Pons (tissue), 1 donor: ENCODE results near the gene FUOM.

ENCODE experiments used
- DNase-seq: peaks from one replicate; pipeline ENCODE4 v3.0.0-alpha.2; 2016; ENCODE audit warnings: low spot score

The FUOM gene

DNA sequence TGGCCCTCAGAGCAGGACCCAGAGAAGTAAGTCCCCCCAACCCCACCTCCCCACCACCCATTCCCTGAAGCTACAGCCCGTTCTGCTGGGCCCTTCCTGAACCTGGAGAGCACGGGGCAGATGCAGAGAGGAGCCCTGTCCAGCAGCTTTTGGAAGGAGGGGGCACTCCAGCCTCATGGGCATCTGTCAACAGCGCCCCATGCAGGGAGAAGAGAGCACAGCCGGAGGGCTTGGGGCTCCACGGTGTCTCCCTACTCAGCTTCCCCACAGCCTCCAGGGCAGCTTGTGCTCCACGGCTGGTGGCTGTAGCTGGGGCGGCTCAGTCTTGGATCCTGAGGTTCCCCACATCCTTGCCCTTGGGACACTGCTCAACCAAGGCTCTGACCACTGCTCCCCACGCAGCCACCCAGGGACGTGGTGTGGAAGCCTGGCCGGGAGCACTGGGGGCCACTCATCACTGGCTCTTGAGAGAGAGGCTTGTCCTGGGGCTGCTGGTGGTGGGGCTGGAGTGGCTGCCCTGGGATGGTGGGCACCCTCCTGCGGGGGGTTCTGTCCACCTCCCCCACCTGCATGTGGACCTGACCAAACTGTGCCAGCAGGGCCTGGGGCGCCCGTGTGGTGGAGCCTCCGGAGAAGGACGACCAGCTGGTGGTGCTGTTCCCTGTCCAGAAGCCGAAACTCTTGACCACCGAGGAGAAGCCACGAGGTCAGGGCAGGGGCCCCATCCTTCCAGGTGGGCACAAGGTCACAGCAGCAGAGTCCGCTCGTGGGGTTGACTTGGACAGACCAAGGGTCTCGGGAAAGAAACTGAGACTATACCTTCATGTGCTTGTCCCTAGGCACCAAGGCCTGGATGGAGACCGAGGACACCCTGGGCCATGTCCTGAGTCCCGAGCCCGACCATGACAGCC, 6.2 kb downstream of the FUOM start:
- no peak for DNase-seq

DNA sequence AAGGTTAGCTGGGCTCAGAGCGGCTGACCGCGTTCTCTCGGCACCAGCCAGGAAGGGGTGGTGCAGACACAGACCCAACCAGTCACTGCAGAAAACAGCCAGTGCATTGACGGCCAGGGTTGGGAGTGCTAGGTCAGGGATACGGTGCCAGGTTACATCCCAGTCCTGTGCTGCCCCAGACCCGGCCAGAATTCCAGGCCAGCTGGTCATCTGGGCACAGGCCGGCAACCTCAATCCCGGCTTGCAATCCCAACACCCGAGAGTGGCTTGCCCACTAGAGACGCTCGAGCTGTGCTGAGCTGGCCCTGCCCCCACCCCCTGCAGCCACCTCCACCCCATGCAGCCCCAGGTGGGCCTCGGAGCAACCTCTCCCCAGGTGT, 6.9 kb downstream of the FUOM start:
- DNase-seq: no peak

DNA sequence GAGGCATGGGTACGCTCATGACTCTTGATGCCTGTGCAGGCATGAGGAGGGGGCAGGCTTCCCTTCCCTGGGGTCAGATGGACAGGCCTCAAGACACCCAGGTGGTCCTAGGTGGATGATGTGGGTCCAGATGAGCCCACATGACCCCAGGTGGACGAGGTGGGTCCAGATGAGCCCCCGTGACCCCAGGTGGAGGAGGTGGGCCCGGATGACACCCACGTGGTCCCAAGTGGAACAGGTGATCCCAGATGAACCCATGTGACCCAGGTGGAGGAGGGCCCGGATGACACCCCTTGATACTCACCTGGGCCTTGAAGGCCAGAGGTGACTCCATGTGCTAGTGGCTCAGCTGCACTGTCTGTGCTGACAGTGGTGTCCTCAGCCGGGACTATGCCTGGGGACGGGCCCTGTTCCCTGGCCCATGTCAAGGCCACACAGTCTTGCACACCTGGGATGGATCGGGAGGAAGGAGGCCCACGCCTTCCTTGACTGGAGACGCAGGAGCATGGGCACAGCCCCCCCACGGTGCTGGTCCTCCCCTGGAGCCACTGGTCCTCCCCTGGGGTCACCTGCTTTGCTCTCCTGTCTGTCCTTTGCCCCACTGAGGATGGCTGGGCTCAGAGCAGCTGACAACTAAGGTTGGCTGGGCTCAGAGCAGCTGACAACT, 7.4 kb downstream of the FUOM start:
- DNase-seq: no peak

DNA sequence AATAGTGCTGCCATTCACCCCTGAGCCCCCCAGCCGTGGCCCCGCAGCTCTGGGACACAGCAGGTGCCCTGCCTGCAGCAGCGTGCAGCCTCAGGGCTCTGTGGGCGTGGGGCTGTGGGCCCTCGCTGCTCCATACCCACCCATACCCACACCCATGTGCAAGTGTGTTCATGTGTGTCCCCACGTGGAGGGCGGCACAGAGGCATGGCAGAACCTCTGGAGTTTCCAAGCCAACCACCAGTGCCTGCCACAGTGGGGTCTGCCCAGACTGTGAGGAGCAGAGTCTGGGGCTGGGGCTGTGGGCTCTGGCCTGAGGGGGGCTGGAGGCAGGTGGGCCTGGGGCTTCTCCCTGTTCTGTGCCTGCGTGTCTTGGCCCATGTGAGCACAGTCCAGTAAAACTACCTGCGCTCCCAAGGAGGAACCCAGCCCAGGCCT, 8.2 kb downstream of the FUOM start:
- DNase-seq: no peak

DNA sequence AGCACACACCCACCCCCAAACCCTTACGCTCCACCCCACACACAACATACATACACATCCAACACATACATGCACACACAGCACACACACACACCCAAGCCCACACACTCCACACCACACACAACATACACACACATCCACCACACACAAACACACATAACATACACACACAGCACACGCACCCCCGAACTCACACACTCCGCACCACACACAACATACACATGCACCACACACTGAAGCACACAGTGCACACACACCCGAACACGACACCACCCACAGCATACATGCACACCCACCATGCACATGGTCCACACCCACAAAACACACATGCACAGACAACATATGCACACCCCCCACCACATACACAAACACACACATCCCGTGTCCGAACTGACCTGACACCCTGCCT, 8.7 kb downstream of the FUOM start:
- DNase-seq: no peak

DNA sequence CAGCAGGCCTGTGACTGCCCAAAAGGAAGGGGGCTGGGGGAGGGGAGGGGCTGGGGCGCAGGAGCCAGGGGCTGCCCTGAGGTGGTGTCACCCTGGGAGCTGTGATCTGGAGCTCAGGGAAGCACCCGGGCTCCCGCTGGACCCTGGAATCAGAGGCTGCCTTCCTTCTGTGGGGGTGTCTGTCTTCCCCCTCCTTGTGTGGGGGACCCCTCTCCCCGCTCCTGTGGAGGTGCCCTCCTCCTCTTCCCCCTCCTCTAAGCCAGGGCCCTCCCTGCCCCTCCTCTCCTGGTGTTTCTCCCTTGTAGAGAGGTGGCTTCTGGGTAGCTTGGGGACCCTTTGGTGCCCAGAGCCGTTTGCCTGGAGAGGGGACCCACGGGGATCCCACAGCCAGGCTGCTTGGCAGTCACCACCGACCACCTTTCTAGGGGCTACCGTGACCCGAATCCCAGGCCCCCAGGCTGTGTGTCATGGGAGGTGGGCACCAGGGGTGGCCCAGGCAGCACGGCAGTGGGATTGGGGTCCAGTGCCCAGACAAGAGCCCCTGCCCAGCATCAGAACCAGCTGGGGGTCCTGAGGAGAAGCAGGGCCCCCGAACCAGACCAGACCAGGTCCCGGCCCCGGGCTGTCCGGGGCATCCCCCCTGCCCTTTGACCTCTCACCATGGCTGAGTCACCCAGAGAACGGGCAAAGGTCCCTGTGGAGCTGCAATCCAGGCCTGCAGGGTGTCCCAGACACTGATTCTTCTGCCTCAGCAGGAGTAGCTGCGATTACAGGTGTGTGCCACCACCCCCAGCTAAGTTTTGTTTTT, 9.9 kb downstream of the FUOM start:
- DNase-seq: no peak

DNA sequence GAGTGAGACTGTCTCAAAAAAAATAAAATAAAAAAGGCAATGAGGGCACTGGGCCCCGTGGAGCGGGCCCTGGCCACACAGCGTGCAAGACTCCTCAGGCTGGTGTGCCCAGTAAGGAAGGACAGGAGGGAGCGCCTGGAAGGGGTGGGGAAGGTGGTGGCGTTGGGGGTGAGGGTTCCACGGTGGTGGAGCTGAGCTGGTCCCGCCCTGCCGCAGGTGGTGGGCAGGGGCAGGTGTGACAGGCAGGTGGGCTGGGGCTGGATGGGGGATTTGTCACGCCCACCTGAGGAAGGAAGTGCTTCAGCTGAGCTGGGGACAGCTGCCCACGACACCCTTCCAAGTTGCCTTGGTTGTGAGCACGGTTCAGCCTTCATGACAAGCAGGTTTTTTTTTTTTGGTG, 11.4 kb downstream of the FUOM start:
- DNase-seq: no peak

DNA sequence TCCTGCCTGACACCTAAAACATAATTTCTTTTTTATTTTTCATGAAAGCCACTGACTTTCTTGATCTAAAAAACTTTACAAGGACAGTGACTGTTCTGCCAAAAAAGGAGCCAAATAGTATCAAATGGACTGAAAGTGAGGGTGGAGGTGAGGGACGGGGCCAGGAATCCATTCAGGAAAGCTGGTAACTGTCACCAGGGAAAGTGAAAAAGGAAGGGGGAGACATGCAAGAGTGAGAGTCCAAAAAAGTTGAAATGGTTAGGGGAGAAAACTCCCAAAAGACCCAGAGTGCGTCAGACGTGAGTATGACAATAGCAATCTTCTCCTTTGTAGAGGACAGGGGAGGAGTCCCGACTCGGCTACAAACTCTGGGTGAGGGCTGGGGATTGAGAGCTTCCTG, 13.6 kb downstream of the FUOM start:
- no peak for DNase-seq

DNA sequence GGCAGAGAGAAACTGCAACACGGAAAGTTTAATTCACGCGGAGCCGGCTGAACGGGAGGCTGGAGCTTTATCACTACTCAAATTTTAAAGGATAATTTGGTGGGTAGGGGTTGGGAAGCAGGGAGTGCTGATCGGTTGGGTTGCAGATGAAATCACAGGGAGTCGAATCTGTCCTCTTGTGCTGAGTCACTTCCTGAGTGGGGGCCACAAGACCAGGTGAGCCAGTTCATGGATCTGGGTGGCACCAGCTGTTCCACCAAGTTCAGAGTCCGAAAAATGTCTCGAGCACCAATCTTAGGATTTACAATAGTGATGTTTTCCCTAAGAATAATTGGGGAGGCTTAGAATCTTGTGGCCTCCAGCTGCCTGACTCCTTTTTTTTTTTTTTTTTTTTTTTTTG, 14.3 kb downstream of the FUOM start:
- DNase-seq: no peak

DNA sequence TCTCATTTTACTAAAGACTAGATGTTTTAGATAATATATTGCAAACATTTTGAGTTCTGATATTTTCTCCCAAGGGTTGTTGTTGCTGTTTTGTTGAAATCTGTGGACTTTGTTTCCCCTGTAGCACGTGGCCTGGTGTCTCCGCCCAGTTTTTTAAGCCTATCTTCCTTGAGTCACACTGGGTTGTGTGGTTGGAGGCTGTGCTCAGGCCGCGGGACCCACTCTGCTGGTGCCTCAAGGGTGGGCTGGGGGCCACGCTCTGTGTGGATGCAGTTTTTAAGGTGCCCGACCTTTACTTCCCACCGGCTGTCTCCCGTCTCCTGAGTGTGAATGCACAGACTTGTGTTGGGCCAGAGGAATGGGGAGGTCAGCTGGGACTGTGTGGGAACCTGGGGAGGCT, 14.9 kb downstream of the FUOM start:
- no peak for DNase-seq

DNA sequence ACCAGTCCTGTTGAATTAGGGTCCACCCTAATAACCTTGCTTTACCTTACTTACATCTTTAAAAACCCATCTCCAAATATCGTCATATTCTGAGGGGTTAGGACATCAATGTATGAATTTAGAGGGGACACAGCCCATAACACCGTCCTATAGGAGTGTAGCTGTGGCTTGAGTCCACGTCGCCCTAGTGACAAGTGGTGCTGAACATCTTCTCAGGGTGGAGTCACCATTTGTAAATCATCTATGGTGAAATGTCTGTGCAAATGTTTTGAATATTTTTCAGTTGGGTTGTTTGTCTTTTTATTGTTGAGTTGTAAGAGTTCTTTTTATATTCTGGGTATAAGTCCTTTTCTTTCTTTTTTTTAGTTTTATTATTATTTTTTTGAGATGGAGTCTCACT, 15.8 kb downstream of the FUOM start:
- DNase-seq: no peak

DNA sequence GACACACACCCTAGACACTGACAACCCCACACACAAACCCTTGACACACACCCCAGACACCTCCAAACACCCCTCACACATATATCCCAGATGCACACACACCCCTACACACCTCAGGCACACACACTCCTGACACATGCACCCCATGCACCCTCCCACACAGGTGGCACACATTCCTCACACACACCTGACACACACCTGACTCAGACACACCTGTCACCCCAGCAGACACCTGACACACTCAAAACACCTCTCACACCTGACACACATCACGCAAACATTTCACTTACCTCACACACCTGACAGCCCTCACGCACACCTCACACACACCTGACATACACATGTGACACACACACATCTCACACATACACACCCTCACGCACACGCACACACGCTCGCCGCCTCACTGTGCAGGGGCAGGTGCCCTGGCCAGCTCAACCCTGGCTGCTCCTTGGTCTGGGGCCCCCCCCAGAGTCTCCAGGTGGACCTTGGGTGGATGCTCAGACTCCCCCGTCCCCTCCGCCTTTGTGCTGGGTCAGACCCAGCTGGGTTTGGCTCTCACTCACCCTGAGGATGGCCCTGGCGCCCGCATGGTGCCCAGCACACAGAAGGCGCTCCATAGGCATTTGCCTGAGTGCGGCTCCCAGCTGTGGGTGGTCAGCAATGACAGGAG, 18.0 kb downstream of the FUOM start:
- no peak for DNase-seq

DNA sequence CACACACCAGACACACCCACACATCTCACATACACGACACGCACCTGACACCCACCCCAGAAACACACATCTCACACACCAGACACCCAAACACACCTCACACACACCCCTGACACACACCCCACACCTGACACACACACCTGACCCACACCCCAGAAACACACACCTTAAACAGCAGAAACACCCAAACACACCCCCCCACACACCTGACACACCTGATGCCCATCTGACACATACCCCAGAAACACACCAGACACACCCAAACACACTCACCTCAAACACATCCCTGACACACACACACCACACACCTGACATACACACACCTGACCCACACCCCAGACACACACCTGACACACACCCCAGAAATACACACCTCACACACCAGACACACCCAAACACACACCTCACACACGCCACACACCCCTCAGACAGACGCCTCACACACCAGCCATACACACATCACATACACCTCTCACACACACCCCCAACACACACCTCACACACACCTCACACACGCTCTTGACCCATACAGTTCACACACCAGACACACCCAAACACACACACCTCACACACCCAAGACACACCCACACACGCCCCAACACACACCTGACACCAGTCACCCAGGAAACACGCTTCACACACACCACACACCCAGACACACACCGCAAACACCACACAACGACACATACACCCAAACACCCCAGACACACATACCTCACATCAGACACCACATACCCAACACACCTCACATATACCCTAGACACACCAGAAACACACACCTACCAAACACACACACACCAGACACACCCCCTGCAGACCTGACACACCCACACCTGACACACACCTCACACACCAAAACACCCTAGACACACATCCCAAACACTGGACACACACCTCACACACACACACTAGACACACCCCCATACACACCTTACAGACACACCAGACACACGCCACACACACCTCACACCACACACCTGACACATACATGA, 19.4 kb downstream of the FUOM start:
- no peak for DNase-seq

DNA sequence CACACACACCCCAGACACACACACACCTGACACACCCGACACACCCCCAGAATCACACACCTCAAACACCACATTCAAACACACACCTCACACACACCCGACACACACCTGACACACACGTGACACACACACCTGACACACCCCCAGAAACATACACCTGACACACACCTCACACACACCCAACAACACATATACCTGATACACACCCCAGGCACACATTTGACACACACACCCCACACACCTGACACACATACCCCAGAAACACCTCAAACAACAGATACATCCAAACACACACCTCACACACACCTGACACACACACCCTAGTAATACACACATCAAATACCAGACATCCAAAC, 20.5 kb downstream of the FUOM start:
- no peak for DNase-seq

DNA sequence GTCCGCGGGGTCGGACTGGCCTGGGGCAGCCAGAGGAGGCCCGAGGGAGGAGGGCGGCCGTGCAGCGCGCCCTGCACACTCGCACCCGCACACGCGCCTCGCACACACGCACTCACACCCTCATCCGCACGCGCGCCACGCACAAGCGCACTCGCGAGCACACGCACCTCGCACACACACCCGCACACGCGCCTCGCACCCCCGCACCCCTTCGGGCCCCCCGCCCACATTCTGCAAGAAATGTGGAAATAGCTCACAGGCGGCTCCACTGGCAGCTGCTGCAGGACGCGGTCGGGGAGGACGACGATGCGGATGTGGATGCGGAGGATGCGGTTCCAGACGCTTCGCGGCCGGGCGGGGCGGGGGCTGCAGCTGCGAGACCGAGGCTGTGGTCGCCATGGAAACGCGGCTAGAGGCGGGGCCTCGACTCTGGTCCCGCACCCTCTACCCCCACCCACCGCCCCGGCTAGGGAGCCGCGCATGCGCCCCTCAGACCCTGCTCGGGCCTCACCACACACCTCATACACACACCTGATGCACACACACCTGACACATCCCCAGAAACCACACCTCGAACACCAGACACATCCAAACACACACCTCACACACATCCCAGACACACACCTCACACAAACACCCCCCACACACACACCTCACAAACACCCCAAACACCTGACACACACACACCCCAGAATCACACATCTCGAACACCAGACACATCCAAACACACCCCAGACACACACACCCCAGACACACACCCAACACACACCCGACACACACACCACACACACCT, 21.0 kb downstream of the FUOM start, which contains the start of gene CALY:
TSS of gene CALY (minus strand) at position 320 of the 793 bp plus-strand sequence. CDS start 7,907 bp downstream, outside the sequence.
- no peak for DNase-seq

DNA sequence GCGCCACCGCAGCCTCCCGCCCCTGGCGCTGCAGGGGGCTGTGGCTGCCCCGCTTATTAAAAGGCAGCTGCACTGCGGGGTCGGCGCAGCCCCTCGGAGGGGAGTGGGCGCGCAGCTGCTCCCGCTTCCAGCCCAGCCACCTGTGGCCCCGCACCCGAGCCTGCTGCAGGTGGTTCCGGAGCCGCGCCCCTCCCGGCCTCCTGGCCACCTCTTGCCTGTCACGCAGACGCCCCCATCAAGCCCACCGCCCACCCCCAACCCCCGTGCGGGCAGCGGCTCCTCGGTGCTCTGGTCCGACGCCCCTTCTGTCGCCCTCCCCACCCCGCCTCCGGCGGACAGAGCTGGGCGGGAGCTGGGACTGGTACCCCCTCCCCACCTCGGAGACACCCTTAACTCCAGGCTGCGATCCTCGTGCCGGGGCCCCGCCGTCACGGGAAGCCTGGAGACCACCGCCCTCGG, 21.7 kb downstream of the FUOM start:
- DNase-seq: no peak

DNA sequence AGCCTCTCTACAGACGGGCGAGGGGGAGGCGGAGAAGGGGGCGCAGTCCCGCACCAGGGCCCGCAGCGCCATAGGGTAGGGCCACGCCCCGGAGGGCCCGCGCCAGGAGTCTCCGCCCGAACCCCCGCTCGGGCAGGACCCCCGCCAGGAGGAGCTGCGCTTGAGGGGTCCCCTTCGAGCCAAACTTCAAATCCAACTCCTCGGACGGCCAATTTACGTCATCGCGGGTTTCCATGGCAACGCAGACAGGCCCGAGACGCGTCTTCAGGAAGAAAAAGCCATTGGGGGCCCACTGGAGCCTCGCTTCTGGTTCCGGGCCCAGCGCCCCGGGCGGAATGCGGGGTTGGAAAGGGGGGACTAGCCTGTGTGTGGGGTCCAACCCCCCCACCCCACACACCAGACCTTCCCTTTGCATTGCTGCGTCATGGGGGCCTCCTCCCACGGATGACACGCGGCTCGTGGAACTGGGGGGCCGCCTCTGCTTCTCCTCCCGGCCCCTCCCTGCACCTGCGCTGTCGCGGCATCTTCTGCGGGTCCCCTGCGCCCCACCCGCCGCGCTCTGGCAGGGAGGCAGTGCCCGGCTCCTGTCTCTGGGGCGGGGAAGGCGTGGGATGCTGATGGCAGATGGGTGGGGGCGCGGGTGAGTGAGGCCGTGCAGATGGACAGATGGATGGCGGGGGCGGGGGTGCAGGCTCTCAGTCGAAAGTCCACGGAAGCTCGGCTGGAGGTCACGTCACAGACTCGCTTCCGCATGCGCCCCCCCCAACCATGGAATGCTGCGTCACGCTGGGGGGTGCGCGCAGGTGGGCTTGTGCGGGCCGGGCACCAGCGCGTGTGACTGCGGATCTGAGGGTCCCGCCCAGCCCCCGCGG, 22.3 kb downstream of the FUOM start:
- DNase-seq: no peak

DNA sequence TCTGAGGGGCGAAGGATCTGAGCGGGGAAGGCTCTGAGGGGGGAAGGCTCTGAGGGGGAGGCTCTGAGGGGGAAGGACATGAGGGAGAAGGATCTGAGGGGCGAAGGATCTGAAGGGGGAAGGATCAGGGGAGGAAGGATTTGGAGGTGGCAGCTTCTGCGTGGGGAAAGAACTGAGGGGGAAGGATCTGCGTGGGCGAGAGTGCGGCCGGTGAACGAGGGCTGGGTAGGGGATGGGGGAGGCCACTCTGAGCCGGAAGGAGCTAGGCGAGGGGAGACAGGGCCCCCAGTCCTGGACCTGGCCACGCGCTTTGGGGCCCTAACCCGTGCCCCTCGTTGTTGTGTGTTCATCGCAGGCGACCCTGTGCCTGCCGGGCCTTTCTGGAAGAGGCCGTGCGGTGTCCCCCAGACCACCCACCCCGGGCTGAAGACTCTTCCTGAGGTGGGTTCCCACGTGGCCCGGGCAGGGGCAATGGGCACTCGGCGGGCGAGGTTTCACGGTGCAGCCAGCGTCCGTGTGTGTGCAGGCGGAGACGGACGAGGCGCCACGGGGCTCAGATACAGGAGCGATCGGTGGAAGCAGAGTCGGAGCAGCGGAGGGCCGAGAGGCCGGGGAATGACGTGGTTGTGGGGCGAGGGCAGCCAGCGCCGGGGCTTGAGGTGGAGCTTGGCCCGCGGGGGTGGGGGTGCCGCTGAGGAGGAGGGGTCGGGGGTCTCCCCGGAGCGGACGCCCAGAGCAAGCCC, 23.1 kb downstream of the FUOM start:
- DNase-seq: no peak
